Lower leg skin (tissue), 4 donors: ENCODE data around the gene STK35. TPM values are rescaled to one million over a fixed set of nuclear protein-coding genes. Genes with fewer than 3 reads are reported as not detected.

ENCODE experiments used
- DNase-seq, 2 donors: peaks; one replicate each; pipeline ENCODE4 v3.0.0-alpha.2; 2019; ENCODE audit warnings: low spot score in 2 of 2
- H3K4me3 ChIP-seq: fragments of 200-600 bp; sonication (generic); 2 replicates; pipeline ENCODE4 v1.5.1; 2017; ENCODE audit warnings: mild to moderate bottlenecking, low read depth; ENCODE audit not compliant: poor library complexity, severe bottlenecking
- POLR2A ChIP-seq, 2 donors: fragments of 450-650 bp; IDR thresholded peaks; one replicate each; pipeline ENCODE4 v1.6.1; 2016 to 2017; ENCODE audit warnings: antibody characterized with exemption in 2 of 2, mild to moderate bottlenecking in 1 of 2, moderate library complexity in 1 of 2
- WGBS, 2 donors: methylation state at CpG; one replicate each; pipeline ENCODE4 v1.1.5; 2018; 5-methylcytosine and 5-hydroxymethylcytosine counted together
- intact Hi-C: fragments of 100-400 bp; cut with DNase I; formaldehyde crosslinking; loops from one replicate; pipeline ENCODE4 v1.15.0; 2023; ENCODE audit warnings: low total_unique reads
- total RNA-seq, 4 donors: library from RNA; depleted of rRNA; stranded (reverse); fragments of >200 nt; gene quantifications; one replicate each; pipeline ENCODE4 v1.1.0, GENCODE V29; 2016
- TF ChIP-seq, protein P1 (sequence below), 3 donors: fragments of 450-650 bp; IDR thresholded peaks; one replicate each; pipeline ENCODE4 v1.5.1; 2016; ENCODE audit warnings: antibody characterized with exemption in 3 of 3, mild to moderate bottlenecking in 3 of 3, moderate library complexity in 2 of 3

The STK35 gene
- total RNA-seq, 4 donors from 2014 or later, result 16.2 to 28.8 (median 21.5) TPM

DNA sequence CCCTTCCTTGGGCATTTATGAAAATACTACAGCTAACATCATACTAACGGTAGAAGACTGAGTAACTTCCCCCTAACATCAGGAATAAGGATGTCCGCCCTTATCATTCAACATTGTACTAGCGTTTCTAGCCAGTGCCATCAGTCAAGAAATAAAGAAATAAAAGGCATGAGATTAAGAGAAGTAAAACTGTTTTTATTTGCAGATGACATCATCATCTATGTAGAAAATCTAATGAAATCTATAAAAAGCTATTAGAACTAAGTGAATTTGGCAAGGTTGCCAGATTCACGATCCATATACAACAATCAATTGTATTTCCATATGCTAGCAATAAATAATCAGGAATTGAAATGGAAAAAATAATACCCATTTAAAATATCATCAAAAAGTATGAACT is 54.6 kb downstream of the STK35 start:
- TF ChIP-seq, protein P1, sequence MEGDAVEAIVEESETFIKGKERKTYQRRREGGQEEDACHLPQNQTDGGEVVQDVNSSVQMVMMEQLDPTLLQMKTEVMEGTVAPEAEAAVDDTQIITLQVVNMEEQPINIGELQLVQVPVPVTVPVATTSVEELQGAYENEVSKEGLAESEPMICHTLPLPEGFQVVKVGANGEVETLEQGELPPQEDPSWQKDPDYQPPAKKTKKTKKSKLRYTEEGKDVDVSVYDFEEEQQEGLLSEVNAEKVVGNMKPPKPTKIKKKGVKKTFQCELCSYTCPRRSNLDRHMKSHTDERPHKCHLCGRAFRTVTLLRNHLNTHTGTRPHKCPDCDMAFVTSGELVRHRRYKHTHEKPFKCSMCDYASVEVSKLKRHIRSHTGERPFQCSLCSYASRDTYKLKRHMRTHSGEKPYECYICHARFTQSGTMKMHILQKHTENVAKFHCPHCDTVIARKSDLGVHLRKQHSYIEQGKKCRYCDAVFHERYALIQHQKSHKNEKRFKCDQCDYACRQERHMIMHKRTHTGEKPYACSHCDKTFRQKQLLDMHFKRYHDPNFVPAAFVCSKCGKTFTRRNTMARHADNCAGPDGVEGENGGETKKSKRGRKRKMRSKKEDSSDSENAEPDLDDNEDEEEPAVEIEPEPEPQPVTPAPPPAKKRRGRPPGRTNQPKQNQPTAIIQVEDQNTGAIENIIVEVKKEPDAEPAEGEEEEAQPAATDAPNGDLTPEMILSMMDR (IDR thresholded peaks at IDR 0.05), result no peak
- no peak for TF ChIP-seq POLR2A (IDR thresholded peaks at IDR 0.05)
- no peak for DNase-seq
- WGBS, 2 donors, result 91 to 94% methylated on average over 4 of the region's 4 CpGs
- intact Hi-C loops, result no loop called here
- H3K4me3 ChIP-seq, result no peak overlapping the region

- DNase-seq, result no peak
- intact Hi-C loops, result no loop called here
- no peak overlapping the region for H3K4me3 ChIP-seq
- no peak for TF ChIP-seq POLR2A (IDR thresholded peaks at IDR 0.05)
- TF ChIP-seq, protein P1 (IDR thresholded peaks at IDR 0.05), result no peak
- WGBS, 2 donors, result 84 to 87% methylated on average over 9 to 11 of the region's 11 CpGs
These were observed 55.3 kb downstream of the STK35 start for GRCh38 chr20:2156666-2157624.

DNA sequence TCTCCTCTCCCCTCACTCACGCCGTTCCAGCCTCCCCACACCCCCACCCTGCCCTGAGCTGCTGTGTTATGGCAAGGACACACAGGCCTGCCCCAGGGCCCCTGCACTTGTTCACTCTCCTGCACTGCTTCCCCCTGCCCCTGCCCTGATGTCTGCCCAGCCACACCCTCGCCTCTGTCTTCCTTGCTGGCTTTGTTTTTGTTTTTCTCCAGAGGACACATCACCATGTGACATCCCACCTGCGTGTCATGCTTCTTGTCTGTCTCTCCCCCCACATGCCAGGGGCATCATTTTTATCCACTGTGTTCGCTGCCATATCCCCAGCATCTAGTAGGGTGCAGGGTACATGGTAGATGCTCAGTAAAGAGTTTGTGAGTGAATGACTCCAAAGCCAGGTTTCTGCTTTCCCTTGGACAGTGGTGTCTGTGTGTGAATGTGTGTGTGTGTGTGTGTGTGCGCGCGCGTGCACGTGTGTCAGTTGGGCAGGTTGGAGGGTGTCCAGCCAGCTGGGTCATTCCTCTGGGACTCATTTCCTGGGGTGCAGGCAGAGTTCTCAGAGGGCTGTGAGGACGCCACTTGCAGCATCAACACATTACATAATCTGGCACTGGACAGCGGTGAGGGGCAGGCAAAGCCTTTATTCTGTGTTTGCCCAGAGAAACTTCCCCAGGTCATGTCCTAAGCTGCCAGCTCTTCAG is 60.6 kb downstream of the STK35 start:
- intact Hi-C loops, result no loop called here
- 70 to 75% methylated on average over 12 of the region's 12 CpGs for WGBS, 2 donors
- no peak overlapping the region for H3K4me3 ChIP-seq
- DNase-seq, result peak in 1 of 2 donors; percentile 75
- TF ChIP-seq, protein P1 (IDR thresholded peaks at IDR 0.05), result no peak
- no peak for TF ChIP-seq POLR2A (IDR thresholded peaks at IDR 0.05)

- 70 to 81% methylated on average over 11 of the region's 11 CpGs for WGBS, 2 donors
- intact Hi-C loops, result no loop called here
- DNase-seq, result peak in 1 of 2 donors; percentile 69
- H3K4me3 ChIP-seq, result no peak overlapping the region
- no peak for TF ChIP-seq POLR2A (IDR thresholded peaks at IDR 0.05)
- TF ChIP-seq, protein P1 (IDR thresholded peaks at IDR 0.05), result no peak
These were observed 61.2 kb downstream of the STK35 start for GRCh38 chr20:2162823-2163166.

DNA sequence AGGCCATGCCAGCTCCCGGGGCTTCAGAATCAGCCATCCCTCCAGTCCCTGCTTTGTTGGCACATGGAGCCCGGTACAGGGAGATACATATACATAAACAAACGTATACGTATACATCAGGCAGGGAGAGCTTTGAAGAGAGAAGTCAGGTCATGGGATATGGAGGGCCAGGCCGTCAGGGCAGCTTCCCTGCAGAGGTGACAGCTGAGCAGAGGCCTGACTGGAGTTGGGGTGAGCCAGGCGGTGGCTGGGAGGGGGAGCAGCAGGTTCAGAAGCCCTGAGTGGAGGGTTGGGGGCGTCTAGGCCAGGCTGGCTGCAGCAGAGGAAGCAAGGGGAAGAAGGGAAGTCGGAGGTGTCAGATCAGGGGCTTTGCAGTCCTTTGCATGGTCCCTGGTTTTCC is 61.7 kb downstream of the STK35 start:
- TF ChIP-seq, protein P1 (IDR thresholded peaks at IDR 0.05), result no peak
- TF ChIP-seq POLR2A (IDR thresholded peaks at IDR 0.05), result no peak
- WGBS, 2 donors, result 77 to 84% methylated on average over 8 of the region's 8 CpGs
- intact Hi-C loops, result no loop called here
- DNase-seq, result peak in 1 of 2 donors; percentile 73
- no peak overlapping the region for H3K4me3 ChIP-seq
